ENCODE measurements around the gene TNF. TPM values are rescaled to one million over a fixed set of nuclear protein-coding genes. Genes with fewer than 3 reads are reported as not detected.

TNF gene
- 0.08 TPM for polyA plus RNA-seq (2013, experiment 1 of 2; ENCODE audit: insufficient read length)
- polyA plus RNA-seq (2013, experiment 2 of 2; ENCODE audit: insufficient read length), result 0.11 TPM

DNA sequence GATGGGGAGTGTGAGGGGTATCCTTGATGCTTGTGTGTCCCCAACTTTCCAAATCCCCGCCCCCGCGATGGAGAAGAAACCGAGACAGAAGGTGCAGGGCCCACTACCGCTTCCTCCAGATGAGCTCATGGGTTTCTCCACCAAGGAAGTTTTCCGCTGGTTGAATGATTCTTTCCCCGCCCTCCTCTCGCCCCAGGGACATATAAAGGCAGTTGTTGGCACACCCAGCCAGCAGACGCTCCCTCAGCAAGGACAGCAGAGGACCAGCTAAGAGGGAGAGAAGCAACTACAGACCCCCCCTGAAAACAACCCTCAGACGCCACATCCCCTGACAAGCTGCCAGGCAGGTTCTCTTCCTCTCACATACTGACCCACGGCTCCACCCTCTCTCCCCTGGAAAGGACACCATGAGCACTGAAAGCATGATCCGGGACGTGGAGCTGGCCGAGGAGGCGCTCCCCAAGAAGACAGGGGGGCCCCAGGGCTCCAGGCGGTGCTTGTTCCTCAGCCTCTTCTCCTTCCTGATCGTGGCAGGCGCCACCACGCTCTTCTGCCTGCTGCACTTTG lies at the start of gene TNF:
Gene TNF (plus strand): TSS at position 231 of the 567 bp plus-strand sequence. CDS start 177 bp downstream, at position 408.
- no peak for DNase-seq

DNA sequence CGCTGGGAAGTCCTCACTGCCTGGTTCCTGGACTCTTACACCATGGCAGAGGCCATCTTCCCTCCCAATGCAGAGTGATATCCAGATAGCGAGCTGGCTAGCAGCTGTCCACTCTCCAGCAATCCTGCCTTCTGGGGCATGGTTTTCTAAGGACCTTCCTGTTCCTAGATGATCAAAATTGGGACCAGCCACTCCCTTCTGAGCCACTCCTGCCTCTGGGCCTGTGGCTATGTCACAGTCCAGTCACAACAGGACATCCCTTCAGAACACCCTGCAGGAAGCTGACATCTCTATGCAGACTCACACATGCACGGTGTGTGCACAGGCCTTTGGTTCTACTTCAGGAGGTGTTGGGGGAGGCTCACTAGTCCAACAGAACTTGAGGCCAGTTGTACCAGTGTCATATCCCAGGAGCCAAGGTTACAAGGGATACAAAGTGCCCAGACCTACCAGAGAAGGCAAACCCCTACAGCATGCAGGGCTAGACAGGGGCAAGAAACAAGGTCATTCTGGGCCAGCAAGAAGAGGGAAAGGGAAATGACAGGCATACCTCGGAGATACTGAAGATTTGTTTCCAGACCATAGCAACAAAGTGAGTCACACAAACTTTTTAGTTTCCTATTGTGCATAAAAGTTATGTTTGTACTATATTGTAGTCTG lies 49.3 kb upstream of the TNF start:
- peak; percentile 37 for DNase-seq

DNA sequence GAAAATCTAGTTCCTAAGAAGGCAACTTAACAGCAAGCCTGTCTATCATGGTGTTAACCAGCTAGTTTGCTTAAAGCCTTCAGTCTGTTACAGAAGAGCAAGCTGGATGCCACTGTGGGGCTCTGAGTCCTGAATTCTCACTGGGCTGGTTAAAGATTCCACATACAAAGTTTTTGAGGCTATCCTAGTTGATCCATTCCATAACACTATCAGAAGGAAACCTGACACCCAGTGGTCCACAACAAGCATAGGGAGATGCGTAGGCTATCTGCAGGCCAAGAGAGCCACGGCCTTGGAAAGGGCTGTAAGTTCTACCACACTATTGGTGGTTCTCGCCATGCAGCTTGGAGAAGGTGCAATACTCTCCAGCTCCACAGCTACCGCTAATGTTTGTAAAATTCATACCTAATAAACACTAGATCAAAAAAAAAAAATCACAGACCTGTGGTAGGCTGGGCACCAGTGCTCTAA lies 47.0 kb upstream of the TNF start:
- no peak for DNase-seq

DNA sequence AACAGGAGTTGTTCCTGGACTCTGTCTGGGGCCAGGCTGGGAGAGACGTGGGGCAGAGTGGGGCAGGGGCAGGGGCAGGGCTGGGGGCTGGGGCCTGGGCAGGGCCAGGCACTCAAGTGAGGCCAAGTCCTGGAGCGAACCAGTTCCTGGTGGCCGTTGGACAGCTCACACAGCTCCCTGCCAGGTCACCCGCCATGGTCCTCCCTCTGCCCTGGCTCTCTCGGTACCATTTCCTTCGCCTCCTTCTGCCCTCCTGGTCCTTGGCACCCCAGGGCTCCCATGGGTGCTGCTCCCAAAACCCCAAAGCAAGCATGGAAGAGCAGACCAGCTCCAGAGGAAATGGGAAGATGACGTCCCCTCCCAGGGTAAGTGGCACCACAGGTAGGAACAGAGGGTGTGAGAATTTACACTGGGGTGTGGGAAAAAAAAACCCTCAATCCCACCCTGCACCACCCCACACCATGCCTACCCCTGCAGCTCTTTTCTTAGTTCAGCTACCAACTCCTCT lies 46.5 kb upstream of the TNF start, which contains the start of gene MCCD1:
Gene MCCD1 (plus strand): TSS at position 142 of the 508 bp plus-strand sequence. CDS start 53 bp downstream, at position 195.
- no peak for DNase-seq

DNA sequence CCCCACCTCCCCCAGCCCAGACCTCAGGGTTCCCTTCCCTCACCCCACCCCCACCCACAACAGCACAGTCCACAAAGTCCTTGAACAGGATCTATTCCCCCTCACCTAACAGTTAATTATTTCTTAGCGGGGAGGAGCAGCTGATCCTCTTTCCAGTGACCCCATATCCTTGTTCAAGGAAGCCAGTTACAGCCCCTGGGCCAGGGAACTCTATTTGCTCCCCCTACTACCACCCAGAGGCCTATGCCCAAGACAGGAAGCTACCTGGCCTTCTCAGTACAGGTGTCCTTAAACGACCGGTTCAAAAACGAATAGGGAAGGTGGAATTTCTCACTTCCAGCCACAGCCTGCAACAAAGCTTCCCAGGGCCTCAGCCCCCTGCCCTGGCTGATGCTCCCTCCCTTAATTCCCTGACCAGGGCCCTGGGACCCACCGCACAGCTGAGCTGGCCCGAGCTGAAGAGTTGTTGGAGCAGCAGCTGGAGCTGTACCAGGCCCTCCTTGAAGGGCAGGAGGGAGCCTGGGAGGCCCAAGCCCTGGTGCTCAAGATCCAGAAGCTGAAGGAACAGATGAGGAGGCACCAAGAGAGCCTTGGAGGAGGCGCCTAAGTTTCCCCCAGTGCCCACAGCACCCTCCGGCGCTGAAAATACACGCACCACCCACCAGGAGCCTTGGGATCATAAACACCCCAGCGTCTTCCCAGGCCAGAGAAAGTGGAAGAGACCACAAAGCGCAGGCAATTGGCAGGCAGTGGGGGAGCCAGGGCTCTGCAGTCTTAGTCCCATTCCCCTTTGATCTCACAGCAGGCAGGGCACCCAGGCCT lies 45.8 kb upstream of the TNF start:
- no peak for DNase-seq

DNA sequence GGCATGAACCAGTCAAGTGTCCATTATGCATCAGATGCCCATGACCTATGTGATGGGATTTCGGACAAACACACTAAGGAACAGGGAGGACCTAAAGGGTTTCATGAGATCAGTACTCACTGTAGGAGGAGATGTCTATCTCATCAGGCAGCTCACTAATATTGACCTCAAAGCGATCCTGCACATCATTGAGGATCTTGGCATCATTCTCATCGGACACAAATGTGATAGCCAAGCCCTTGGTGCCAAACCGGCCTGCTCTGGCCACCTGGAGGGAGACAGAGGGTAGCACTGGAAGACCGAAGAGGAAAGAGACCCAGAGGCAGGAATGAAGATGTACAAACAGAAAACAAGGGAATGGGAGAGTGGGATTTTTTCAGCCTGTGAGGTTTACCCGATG lies 44.7 kb upstream of the TNF start:
- DNase-seq, result no peak

DNA sequence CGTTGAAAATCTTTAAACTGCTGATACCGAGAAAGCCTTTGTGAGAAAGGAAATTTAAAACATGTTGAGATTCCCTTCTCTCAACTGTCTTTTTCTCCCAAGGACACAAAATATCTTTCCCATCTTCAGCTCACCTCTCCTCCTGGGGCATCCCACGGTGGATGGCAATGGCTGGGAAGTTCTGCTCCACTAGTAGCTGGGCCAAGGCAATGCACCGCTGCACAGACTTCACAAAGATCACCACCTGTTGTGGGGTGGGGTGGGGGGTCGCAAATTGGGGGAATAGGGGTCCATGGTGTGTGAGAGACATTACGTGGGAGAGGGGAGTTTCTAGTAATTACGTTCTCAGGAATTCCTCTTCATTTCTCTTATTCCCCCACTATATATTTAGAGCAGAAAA lies 44.2 kb upstream of the TNF start:
- no peak for DNase-seq

DNA sequence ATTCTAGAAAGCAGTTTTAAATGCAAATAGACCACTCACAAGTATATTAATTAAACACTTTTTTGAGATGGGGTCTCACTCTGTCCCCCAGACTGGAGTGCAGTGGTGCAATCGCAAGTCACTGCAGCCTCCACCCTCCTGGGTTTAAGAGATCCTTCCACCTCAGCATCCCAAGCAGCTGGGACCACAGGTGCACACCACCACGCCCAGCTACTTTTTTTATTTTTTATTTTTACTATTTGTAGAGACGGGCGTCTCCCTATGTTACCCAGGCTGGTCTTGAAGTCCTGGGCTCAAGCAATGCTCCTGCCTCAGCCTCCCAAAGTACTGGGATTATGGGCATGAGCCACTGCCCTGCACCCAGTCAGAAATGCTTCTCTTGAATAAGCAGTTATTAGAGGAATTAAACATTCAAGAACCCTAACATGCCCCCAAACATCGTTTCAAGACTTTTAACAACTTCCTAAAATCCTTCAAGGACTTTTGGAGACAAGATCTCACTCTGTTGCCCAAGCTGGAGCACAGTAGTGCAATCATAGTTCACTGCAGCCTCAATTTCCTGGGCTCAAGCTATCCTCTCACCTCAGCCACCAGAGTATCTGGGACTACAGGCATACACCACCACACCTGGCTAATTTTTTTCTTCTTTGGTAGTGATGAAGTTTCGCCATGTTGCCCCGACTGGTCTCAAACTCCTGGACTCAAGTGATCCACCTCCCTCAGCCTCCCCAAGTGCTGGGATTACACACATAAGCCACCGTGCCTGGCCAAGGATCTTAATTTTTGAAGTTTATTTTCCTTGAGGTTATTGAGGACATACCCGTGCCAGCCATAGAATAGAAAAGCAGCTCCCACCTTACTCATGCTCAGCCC lies 43.4 kb upstream of the TNF start:
- DNase-seq, result no peak

DNA sequence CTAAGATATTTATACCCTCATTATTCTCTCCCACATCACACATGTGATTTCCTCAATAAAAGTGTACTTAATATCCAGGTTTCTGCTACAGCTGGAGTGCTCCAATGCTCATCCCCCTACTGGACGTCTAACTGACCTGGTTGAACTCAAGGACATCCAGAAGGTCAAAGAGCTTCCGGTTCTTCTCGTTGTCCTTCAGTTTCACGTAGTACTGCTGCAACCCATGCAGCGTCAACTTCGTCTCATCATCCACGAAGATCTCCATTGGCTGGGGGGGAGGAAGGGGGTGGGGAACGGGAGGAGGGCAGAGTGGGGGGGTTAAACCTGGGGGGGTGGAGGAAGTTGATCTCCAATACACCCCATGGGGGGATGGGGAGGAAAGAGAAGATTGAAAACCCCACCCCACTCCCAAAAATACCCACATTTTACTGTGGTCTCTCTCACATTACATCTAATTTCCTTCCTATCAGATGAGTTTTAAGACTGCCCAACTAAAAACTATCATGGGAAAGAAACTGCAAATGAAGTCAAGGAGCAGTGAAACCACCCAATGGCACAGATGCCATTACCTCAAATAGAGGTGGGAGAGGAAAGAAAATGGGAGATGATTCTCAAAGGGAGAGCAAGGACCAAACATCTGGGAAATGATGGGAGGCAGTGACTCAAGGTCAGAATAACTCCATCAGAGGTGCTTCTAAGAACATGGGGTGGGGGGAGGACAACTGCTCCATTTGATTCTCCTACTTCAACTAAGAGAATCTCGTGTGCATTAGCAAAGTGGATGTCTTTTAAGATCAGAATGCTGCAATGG lies 42.5 kb upstream of the TNF start:
- DNase-seq, result no peak

DNA sequence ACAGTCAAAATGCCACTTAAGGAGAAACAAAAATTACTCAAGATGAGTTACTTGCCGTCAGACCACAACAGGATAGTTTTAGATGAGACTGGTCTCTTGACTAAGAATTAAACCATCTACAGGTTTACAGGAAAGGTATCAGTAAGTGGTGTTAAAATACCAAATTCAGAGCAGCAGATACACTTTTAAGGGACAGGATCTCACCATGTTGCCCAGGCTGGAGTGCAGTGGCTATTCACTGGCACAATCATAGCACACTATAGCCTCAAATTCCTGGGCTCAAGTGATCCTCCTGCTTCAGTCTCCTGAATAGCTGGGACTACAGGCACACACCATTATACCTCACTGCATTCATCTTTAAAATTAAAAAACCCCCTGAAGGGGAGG lies 41.9 kb upstream of the TNF start:
- no peak for DNase-seq

DNA sequence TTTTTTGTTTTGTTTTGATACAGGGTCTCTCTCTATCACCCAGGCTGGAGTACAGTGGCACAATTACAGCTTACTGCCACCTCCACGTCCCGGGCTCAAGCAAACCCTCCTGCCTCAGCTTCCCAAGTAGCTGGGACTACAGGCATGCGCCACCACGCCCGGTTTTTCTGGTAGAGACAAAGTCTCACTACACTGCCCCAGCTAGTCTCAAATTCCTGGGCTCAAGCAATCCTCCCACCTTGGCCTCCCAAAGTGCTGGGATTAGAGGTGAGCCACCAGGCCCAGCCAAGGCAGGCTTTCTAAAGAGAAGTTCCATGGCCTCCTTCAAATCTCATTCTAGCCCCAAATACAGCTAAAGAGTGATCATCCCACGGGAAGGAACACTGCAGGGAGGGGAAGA lies 41.4 kb upstream of the TNF start:
- DNase-seq, result no peak

DNA sequence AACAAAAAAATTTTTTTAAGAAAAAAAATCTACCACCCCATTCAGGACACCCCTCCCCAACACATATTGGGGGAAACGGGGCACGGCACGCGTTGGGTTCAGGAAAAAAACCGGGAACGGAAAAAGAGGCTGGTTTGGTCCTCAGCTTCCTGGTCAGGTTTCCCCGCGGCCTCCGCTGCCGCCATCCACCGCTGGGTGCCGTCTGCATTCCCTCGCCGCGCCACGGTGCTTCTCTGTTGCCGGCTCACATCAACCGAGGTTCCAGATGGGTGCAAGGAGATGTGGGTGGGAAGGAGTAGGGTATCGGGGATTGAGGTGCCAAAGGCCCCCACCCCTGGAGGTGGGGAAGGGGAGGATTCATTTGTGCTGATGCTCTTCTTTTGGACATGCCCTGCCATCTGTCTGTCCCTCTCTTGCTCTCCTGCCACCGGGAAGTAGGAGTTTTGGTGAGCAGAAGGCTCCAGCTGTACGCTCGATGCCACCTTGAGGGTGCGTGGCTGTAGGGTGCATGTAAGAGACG lies 40.8 kb upstream of the TNF start:
- no peak for DNase-seq

DNA sequence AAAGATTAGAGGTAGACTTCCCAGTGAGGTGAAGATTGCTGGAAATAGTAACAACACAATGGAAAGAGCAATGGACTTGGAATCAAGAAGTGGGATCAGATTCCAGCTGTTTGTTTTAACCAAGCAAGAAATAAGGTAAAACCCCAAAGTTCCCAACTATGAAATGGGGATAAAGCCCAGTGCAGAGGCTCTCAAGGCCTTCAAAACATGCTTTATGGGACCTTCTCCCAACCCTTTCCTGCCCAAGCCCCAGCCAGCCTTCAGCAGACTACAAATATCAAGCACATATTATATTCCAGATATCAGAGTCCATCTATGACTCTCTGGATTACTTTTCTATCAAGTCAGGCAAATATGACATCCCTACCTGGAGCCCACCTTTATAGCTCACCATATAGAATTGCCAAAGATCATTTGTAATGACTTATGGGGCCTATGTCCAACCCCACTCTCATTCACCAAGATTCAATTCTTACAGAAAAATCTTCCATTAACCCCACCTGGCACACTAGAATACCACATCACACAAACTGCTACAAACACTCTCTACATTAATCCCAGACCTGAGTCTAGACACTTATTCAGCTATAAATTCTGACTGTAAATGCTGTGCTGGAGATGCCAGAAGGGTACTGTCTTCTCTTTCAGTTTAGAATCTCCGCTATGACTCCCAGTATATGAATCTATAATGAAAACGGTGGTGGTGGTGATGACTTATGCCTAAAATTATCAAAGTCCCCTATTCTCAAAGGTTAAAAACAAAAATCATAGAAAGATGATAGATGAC lies 39.6 kb upstream of the TNF start:
- no peak for DNase-seq

DNA sequence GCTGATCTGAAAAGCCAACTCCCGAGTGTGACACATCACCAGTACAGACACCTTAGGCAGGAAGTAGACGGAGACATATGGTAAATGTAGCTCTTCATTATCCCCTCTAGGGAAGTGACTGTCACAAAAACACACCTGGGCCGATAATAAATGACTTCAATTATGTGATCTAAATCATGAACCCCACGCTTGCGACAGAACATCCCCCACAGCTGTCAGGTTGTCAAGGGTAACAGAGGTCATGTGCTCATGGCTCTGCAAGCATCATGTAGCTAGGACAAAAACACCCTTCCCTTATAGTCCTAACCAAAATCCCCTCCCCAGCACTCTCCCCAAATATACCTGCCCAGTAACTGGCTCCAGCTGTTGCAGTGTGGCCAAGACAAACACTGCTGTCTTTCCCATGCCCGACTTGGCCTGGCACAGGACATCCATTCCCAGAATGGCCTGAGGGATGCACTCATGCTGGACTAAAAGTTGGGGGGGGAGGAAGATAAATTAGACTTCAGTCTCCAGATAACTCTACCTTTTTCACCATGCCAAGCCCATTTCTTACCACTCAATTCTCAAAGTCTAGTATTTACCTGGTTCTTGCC lies 36.5 kb upstream of the TNF start:
- no peak for DNase-seq

DNA sequence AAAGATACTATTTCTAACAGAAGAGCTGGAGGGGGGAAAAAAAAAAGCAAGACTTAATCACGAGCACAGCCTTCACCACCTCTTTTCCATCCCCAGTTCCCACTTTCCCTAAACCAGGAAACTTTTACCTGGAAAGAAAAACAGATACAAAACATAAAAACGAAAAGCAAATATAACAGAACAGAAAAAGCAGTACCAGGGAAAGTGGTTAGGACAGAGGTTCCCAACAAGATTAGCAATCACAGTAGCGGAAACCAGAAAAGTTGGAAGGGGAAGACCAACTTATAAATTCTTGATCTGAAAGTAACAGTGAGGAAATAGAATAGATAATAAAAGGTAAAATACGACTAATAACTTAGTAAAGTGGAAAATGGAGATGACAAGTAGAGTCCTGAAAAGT lies 34.7 kb upstream of the TNF start:
- DNase-seq, result no peak

DNA sequence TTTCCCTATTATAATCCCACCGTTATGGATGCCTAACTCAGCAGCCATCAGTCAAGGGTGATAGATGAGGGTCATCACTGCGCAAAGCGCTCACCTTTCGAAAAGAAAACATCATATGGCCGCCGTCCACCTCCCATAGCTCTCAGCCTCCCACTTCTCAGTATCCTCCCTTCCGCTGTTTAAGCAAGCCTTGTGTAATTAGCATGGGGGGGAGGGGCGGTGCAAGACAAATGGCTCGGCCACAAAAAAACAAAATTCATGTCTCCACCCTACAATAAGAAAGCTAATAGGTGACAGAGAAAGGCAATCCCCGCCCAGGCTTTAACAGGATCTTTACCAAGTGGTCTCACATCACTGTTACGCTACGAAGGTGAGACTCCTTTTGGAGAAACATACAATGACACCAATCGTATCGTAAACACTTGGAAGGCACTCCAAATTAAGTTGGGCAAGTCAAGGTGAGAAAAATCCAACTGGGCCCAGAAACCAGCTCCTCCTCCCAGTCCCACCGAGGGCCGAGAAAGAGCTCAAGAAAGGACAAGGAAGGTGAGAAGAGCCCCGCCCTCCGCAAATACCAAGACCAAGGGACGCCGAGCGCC lies 34.2 kb upstream of the TNF start:
- DNase-seq, result no peak

DNA sequence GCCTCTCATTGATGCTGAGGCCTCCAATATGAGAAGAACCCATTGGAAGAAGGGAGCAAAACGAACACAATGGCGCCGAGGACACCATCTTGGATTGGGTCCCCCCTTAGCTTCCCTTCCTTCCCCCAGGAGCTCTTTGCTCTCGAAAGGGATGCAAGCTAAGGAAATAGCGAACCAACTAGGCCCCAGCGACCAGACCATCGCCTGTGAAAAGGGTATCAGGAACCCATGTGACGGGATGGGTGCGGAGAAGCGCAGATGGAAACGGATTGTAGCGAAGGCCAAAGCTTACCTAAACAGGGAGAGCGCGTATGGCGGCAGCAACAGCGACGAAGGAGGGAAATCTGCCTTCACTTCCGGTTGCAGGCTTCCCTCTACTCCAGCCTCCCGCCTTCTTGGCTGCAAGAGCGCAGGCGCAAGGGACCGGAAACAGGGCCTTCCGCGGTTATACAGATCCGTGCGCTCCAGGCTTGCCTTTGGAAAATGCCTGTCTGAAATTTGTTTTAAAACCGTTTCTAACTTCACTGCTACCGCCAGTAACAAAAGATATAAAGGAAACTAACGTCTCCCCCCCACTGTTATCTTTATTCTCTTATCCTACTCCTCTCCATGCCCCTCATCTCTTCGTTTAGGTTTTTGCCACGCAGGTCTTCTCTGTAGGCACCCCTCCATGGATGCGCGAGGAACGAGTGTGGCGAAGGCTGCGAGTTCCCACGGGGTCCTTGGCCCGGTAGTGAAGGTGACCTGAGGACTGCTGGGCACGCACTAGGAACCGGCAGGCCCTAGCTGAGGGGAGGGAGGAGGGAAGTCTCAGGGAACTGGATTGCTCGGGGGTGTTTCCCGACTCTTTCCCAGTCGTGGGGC lies 33.5 kb upstream of the TNF start, which contains the start of gene DDX39B:
Gene DDX39B (minus strand): TSS at position 346 of the 864 bp plus-strand sequence. CDS start 1,471 bp downstream, outside the sequence.
- peak; percentile 97 for DNase-seq

DNA sequence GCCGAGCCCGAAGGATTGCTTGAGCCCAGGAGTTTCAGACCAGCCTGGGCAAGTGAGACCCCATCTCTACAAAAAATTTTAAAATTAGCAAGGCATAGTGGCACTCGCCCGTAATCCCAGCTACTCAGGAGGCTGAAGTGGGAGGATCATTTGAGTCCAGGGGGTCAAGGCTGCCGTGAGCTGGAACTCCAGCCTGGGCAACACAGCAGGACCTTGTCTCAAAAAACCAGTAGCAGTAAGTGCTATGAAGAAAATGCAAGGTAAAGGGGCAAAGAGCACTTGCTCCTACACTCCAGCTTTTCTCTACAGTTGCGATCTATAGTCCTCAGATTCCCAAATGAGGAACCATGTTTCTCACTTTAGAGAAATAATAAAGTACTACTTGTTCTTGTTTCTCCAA lies 31.7 kb upstream of the TNF start:
- DNase-seq, result no peak

Measured in fibroblast of skin of abdomen (primary cell).